ENCODE data around the gene KIF11. TPM values are rescaled to one million over a fixed set of nuclear protein-coding genes. Genes with fewer than 3 reads are reported as not detected.
"Not testable (repeated sequence)": the region's sequence is repeated elsewhere in the genome, so short reads cannot be mapped to it uniquely, and the experiment has no call there.

The KIF11 gene
- total RNA-seq, 2 donors from 2014 or later = 10.2 to 31.6 TPM

- Histone ChIP-seq H3K27me3 (no peaks in the 10 kb centered on the region), H3K9ac (ENCODE audit: low read depth in 2 of 2, low read length in 2 of 2) (no peak overlapping the region), H3K36me3 (no peaks in the 10 kb centered on the region), H3K27ac (no peak overlapping the region), H3K4me1 (no peaks in the 10 kb centered on the region), H3K4me3 (no peak overlapping the region), H3K9me3 (no peaks in the 10 kb centered on the region)
- intact Hi-C loops (cut with DNase I) = no loop called here
- DNase-seq = no peak
- TF ChIP-seq CTCF (IDR thresholded peaks at IDR 0.05) = no peak
Observed at GRCh38 chr10:92640107-92640506, 47.2 kb downstream of the KIF11 start.

GRCh38 chr10:92641492-92641891, 48.6 kb downstream of the KIF11 start:
- no peak for TF ChIP-seq CTCF (IDR thresholded peaks at IDR 0.05)
- Histone ChIP-seq H3K36me3 (no peaks in the 10 kb centered on the region), H3K4me1 (no peaks in the 10 kb centered on the region), H3K4me3 (no peak overlapping the region), H3K9ac (ENCODE audit: low read depth in 2 of 2, low read length in 2 of 2) (no peak overlapping the region), H3K9me3 (no peaks in the 10 kb centered on the region), H3K27me3 (no peaks in the 10 kb centered on the region), H3K27ac (no peak overlapping the region)
- intact Hi-C loops (cut with DNase I) = no loop called here
- no peak for DNase-seq

GRCh38 chr10:92644921-92645320, 52.0 kb downstream of the KIF11 start:
- no peak overlapping the region for H3K27ac ChIP-seq
- DNase-seq = no peak
- intact Hi-C loops (cut with DNase I) = no loop called here
- H3K4me1 ChIP-seq = no peaks in the 10 kb centered on the region
- H3K36me3 ChIP-seq = no peaks in the 10 kb centered on the region
- H3K9me3 ChIP-seq = no peaks in the 10 kb centered on the region
- TF ChIP-seq CTCF (IDR thresholded peaks at IDR 0.05) = no peak
- H3K4me3 ChIP-seq = no peak overlapping the region
- H3K9ac ChIP-seq (ENCODE audit: low read depth in 2 of 2, low read length in 2 of 2) = no peak overlapping the region
- H3K27me3 ChIP-seq = no peaks in the 10 kb centered on the region

GRCh38 chr10:92650864-92651263, 57.9 kb downstream of the KIF11 start:
- H3K9ac ChIP-seq (ENCODE audit: low read depth in 2 of 2, low read length in 2 of 2); DNase-seq; H3K27ac ChIP-seq; H3K36me3 ChIP-seq; H3K4me1 ChIP-seq; H3K4me3 ChIP-seq; H3K9me3 ChIP-seq; H3K27me3 ChIP-seq; intact Hi-C loops (cut with DNase I): not testable (repeated sequence)

- H3K9me3 ChIP-seq = no peaks in the 10 kb centered on the region
- H3K9ac ChIP-seq (ENCODE audit: low read depth in 2 of 2, low read length in 2 of 2) = no peak overlapping the region
- intact Hi-C loops (cut with DNase I) = no loop called here
Observed at GRCh38 chr10:92655426-92655825, 62.5 kb downstream of the KIF11 start.

More at GRCh38 chr10:92655426-92655825, 62.5 kb downstream of the KIF11 start:
- no peak for TF ChIP-seq CTCF (IDR thresholded peaks at IDR 0.05)
- DNase-seq = no peak
- H3K4me1 ChIP-seq = no peaks in the 10 kb centered on the region
- no peak overlapping the region for H3K4me3 ChIP-seq
- H3K36me3 ChIP-seq = no peaks in the 10 kb centered on the region
- no peak overlapping the region for H3K27ac ChIP-seq
- H3K27me3 ChIP-seq = no peaks in the 10 kb centered on the region

All from colonic mucosa (tissue), 4 donors.